Smooth muscle cell (in vitro differentiated cells): Measurements from ENCODE around the gene HMGB2. TPM values are rescaled to one million over a fixed set of nuclear protein-coding genes. Genes with fewer than 3 reads are reported as not detected.

ENCODE experiments used
- DNase-seq: peaks from one replicate; lab custom pipeline; 2025; ENCODE audit not compliant: unreplicated experiment; lab: John Stamatoyannopoulos, UW
- H2AFZ ChIP-seq: fragments of 200-600 bp; sonication (generic); 2 replicates; pipeline ENCODE4 v1.6.0; 2016; ENCODE audit warnings: antibody characterized with exemption, low read depth, mild to moderate bottlenecking
- H3F3A ChIP-seq: fragments of 200-600 bp; sonication (generic); 2 replicates; pipeline ENCODE4 v1.6.0; 2017; ENCODE audit warnings: antibody characterized with exemption, low read depth
- H3K27ac ChIP-seq: fragments of 200-600 bp; sonication (generic); 2 replicates; pipeline ENCODE4 v1.5.1; 2016; ENCODE audit warnings: low read depth, mild to moderate bottlenecking
- H3K27me3 ChIP-seq: fragments of 200-600 bp; sonication (generic); 2 replicates; pipeline ENCODE4 v1.6.1; 2016; ENCODE audit warnings: low read depth, mild to moderate bottlenecking
- H3K36me3 ChIP-seq: fragments of 200-600 bp; sonication (generic); 2 replicates; pipeline ENCODE4 v1.5.1; 2016; ENCODE audit warnings: low read depth
- H3K4me1 ChIP-seq: fragments of 200-600 bp; sonication (generic); 2 replicates; pipeline ENCODE4 v1.5.1; 2016; ENCODE audit warnings: low read depth
- H3K4me2 ChIP-seq: fragments of 200-600 bp; sonication (generic); 2 replicates; pipeline ENCODE4 v1.6.0; 2016; ENCODE audit warnings: mild to moderate bottlenecking
- H3K4me3 ChIP-seq: fragments of 200-600 bp; sonication (generic); 2 replicates; pipeline ENCODE4 v1.5.1; 2016; ENCODE audit warnings: mild to moderate bottlenecking
- H3K79me2 ChIP-seq: fragments of 200-600 bp; sonication (generic); 2 replicates; pipeline ENCODE4 v1.6.0; 2016; ENCODE audit warnings: low read depth, mild to moderate bottlenecking
- H3K9ac ChIP-seq: fragments of 200-600 bp; sonication (generic); 2 replicates; pipeline ENCODE4 v1.6.0; 2016; ENCODE audit warnings: low read depth
- H3K9me3 ChIP-seq: fragments of 200-600 bp; sonication (generic); replicated peaks from 2 replicates; pipeline ENCODE4 v1.5.1; 2016; ENCODE audit warnings: low read depth
- H4K20me1 ChIP-seq: fragments of 200-600 bp; sonication (generic); 2 replicates; pipeline ENCODE4 v1.6.0; 2016; ENCODE audit warnings: low read depth
- CTCF ChIP-seq: fragments of 200-600 bp; sonication (generic); IDR thresholded peaks from 2 replicates; pipeline ENCODE4 v1.5.1; 2017; ENCODE audit warnings: borderline replicate concordance, mild to moderate bottlenecking, antibody characterized with exemption; ENCODE audit not compliant: insufficient read depth, poor library complexity, severe bottlenecking
- WGBS: methylation state at CpG from one replicate; pipeline ENCODE4 v1.1.7; 2016; ENCODE audit warnings: low lambda C conversion rate; 5-methylcytosine and 5-hydroxymethylcytosine counted together
- polyA plus RNA-seq: library from polyadenylated mRNA; unstranded; fragments of >200 nt; fragmentation: Nextera tagmentation; extraction: Ambion mirVana; gene quantifications from 2 replicates; pipeline ENCODE4 v1.2.1, GENCODE V29; 2016
- total RNA-seq: library from RNA; depleted of rRNA; stranded (reverse); fragments of >200 nt; gene quantifications from 2 replicates; pipeline ENCODE4 v1.2.3, GENCODE V29; 2014

HMGB2 gene
- total and polyA plus RNA-seq, 2 experiments from 2014 or later = 22.6 to 54.9 TPM

DNA sequence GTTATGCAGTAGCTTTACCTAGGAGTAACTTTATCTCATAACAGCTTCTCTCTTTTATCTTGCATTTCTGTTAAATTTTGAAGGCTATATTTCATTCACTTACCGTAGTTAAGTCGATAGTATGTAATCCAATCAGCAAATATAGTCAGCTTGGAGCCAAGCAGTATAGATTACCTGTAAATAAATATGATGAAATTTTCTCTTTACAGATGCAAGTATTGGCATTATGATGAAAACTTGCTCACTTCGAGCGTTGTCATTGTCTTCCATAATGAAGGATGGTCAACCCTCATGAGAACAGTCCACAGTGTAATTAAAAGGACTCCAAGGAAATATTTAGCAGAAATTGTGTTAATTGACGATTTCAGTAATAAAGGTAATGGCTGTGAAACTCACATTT, 42.3 kb downstream of the HMGB2 start:
- Histone ChIP-seq H3F3A (no peaks in the 10 kb centered on the region), H3K79me2 (no peaks in the 10 kb centered on the region), H3K9ac (no peak overlapping the region), H3K4me2 (no peak overlapping the region), H4K20me1 (no peaks in the 10 kb centered on the region), H3K4me3 (no peak overlapping the region), H3K27me3 (no peaks in the 10 kb centered on the region), H3K4me1 (peaks cover 6% of the 10 kb centered on the region), H3K36me3 (no peaks in the 10 kb centered on the region), H2AFZ (no peak overlapping the region), H3K9me3 (no peaks in the 10 kb centered on the region), H3K27ac (no peak overlapping the region)
- WGBS = 98% methylated on average over 5 of the region's 5 CpGs
- no peak for TF ChIP-seq CTCF
- no peak for DNase-seq

DNA sequence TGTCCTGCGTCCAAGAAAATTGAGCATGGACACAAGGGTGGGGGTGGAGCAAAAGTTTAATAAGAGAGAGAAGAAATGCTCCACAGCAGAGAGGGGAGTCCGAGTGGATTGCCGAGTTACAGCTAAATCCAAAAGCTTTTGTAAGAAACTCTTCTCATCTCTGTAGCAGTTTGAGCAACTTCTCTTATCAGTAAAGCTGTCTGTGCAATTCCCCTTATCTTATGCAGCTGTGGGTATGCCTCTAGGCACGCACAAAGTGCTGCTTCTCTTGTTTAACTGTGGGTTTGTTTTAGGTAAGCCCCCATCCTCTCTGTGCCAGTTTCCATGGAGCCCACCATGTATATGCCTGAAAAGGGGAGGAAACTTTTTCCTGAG, 44.8 kb downstream of the HMGB2 start:
- Histone ChIP-seq H3K36me3 (peaks cover 6% of the 10 kb centered on the region), H2AFZ (no peak overlapping the region), H4K20me1 (no peaks in the 10 kb centered on the region), H3K4me3 (peak overlapping the region; percentile 41), H3K9me3 (peaks cover 10% of the 10 kb centered on the region), H3K4me1 (peaks cover 6% of the 10 kb centered on the region), H3K9ac (no peak overlapping the region), H3F3A (no peaks in the 10 kb centered on the region), H3K79me2 (no peaks in the 10 kb centered on the region), H3K27me3 (no peaks in the 10 kb centered on the region), H3K4me2 (peak overlapping the region; percentile 72), H3K27ac (no peak overlapping the region)
- 15% methylated on average over 4 of the region's 4 CpGs for WGBS
- DNase-seq = no peak
- no peak for TF ChIP-seq CTCF

GRCh38 chr4:173288698-173289352, 45.3 kb downstream of the HMGB2 start:
- H3F3A ChIP-seq = no peaks in the 10 kb centered on the region
- H3K36me3 ChIP-seq = peaks cover 6% of the 10 kb centered on the region
- peak overlapping the region; percentile 8 for H3K9ac ChIP-seq
- H3K9me3 ChIP-seq = peaks cover 10% of the 10 kb centered on the region
- no peaks in the 10 kb centered on the region for H3K79me2 ChIP-seq
- TF ChIP-seq CTCF = no peak
- peak overlapping the region; percentile 72 for H3K4me2 ChIP-seq
- H3K27me3 ChIP-seq = no peaks in the 10 kb centered on the region
- WGBS = 74% methylated on average over 3 of the region's 3 CpGs
- no peak overlapping the region for H3K27ac ChIP-seq
- DNase-seq = no peak
- no peak overlapping the region for H2AFZ ChIP-seq
- H4K20me1 ChIP-seq = no peaks in the 10 kb centered on the region
- peaks cover 6% of the 10 kb centered on the region for H3K4me1 ChIP-seq
- H3K4me3 ChIP-seq = peak overlapping the region; percentile 41

- Histone ChIP-seq H3K9ac (peak overlapping the region; percentile 8), H3K4me2 (peak overlapping the region; percentile 72), H3K9me3 (peaks cover 10% of the 10 kb centered on the region), H3K4me3 (no peak overlapping the region), H3K27me3 (no peaks in the 10 kb centered on the region), H3F3A (no peaks in the 10 kb centered on the region), H3K27ac (no peak overlapping the region), H4K20me1 (no peaks in the 10 kb centered on the region), H3K4me1 (peaks cover 6% of the 10 kb centered on the region), H3K79me2 (no peaks in the 10 kb centered on the region), H2AFZ (no peak overlapping the region), H3K36me3 (peaks cover 6% of the 10 kb centered on the region)
- 45% methylated on average over 4 of the region's 4 CpGs for whole genome bisulfite sequencing
- peak; percentile 4 for DNase-seq
- TF ChIP-seq CTCF = peak; percentile 61
These were observed 45.9 kb downstream of the HMGB2 start for GRCh38 chr4:173288296-173288695.
